PFSK-1 (cell line): Measurements from ENCODE around the gene ARPP21.

Source experiments
- POLR2AphosphoS5 ChIP-seq: IDR thresholded peaks from 2 replicates; pipeline ENCODE4 v1.6.1; 2012; ENCODE audit warnings: low read depth, mild to moderate bottlenecking, control low read depth, low read length, moderate library complexity
- REST ChIP-seq, 2 experiments: IDR thresholded peaks; 2 replicates each; pipeline versions ENCODE4 v1.6.1 to v1.8.0; 2011 to 2012; ENCODE audit warnings: low read depth in 2 of 2, low read length in 2 of 2, control low read depth in 1 of 2, inconsistent platforms in 1 of 2, mild to moderate bottlenecking in 1 of 2, moderate library complexity in 1 of 2; ENCODE audit not compliant: insufficient read depth in 1 of 2
- SIN3A ChIP-seq: IDR thresholded peaks from 2 replicates; pipeline ENCODE4 v1.6.1; 2012; ENCODE audit warnings: mild to moderate bottlenecking, low read length, moderate library complexity, borderline replicate concordance; ENCODE audit not compliant: insufficient read depth
- TAF1 ChIP-seq: IDR thresholded peaks from 2 replicates; pipeline ENCODE4 v1.6.1; 2012; ENCODE audit warnings: low read length, control low read depth, borderline replicate concordance; ENCODE audit not compliant: insufficient read depth

- TF ChIP-seq SIN3A (no peak), REST (IDR thresholded peaks at IDR 0.05; ENCODE audit: insufficient read depth in 1 of 2, low read depth in 2 of 2, low read length in 2 of 2) (no peak), POLR2AphosphoS5 (no peak), TAF1 (no peak)
Observed at GRCh38 chr3:35654476-35654875, 15.2 kb downstream of the ARPP21 start.
